Stimulated activated CD8-positive, alpha-beta memory T cell treated with anti-CD3 and anti-CD28 coated beads, Interleukin-12 subunit alpha, Interleukin-12 subunit beta, amount 100 ng/mL, for 4 hours (primary cell): Measurements from ENCODE around the gene MAPT.

ENCODE experiments used
- DNase-seq: peaks from one replicate; pipeline ENCODE4 v3.0.0-alpha.2; 2020; ENCODE audit warnings: low read depth

The MAPT gene

DNA sequence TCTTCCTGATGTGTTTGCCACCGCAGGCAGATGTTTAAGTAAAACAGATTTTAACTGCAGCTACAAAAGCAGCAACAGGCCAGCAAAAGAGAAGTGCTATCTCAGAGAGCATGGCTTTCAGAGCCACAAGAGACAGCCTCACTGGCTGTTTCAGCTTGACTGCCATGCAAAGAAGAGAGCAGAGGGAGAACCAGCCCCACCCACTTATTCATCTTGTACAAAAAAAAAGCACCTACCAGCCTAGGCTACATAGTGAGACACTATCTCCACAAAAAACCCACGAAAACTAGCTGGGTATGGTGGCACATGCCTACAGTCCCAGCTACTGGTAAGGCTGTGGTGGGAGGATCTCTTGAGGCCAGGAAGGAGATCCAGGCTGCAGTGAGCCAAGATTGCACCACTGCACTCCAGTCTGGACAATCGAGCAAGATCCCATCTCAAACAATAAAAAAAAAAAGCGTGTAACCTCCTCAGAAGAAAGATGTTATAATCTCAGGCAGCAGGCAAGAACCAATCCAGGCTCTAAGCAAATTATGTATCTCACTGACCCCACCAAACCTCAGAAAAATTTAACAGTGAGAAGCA is 134.7 kb downstream of the MAPT start:
- DNase-seq: no peak

DNA sequence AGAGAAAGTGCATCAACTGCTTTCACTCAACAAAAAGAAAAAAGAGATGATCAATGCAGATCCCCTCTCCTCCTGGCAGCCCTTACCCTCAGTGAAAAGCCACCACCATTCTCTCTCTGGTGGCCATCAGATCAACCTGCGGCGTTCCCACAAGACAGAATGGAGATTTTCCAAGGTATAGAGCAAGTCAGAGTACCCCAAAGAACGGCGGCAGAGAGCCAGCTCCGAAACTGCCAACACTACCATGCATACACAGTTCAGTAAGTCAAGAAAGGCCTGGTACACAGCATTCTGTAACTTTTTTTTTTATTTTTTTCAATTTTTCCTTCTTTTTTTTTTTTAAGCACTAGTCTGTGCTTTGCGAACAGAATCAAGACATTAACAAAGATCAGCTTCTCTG is 135.3 kb downstream of the MAPT start:
- no peak for DNase-seq

DNA sequence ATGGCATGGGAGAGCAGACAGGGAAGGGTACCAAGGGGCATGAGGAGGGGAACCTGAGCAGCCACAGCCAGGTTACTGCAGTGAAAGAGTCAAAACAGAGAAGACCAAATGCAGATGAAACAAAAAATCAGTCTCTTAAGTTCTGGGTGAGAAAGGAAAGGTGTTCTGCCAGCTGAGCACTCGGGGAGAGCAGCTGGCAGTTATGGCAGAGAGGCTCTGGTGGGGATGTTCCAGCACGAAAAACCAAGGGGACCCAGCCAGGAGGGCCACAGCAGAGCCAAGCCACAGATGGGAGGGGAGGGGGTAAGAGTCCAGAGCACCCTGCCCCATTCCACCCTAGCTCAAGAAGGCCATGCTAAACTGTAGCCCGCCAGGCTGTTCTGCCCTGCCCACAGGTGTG is 136.4 kb downstream of the MAPT start:
- no peak for DNase-seq

DNA sequence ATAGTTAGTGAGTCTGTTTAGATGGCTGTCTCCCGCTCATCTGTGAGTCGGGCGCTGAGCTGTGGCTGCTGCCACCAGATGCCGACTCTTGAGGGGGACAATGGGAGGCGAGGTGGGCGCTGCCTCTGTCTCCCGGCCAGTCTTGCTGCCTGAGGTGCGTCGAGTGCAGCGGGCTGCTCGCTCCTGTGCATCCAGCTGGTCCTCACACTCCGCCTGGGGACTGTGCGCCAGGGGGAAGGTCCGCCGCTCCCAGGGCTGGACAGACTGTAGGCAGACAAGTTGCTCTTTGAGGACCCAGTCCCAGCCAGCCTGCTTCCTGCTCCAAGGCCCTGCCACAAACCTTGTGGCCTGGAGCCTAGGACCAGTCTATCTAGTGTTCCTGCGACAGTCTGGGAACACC is 137.1 kb downstream of the MAPT start:
- DNase-seq: no peak

DNA sequence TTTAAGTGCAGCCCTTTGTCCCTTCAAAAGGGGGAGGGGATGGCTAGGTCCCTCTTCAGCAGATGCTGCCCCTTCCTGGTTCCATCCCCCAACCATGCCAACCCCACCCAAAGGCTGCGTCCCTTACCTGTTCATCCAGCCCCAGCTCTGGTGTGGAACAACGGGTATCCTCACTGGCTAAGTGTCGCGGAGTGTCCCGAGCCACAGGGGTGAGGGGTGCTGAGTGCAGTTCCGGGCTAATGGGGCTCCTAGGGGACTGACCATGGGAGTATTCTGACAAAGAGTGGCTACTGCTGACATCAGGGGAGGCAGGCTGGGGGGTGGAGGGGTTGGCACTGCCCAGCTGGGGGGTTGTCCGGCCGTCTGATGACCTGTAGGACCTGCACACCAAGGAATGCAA is 137.6 kb downstream of the MAPT start:
- DNase-seq: no peak

DNA sequence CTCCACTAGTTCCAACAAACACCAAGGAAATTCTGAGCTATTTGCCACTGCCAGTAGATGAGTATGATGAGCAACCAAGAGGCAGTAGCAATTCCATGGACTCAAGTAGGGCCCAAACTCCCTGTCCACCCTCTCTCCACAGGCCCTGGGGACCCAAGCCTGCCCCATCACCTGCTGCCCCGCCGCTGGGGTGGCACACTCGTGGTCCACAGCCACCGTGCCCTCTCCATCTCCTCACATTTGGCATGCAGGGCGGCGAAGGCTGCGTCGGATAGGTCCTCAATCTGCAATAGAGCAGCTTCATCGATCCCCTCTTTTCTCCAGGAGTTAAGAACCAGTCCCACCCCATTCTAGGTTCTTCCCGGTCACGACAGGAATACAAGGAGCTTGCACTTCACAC is 138.6 kb downstream of the MAPT start:
- no peak for DNase-seq

DNA sequence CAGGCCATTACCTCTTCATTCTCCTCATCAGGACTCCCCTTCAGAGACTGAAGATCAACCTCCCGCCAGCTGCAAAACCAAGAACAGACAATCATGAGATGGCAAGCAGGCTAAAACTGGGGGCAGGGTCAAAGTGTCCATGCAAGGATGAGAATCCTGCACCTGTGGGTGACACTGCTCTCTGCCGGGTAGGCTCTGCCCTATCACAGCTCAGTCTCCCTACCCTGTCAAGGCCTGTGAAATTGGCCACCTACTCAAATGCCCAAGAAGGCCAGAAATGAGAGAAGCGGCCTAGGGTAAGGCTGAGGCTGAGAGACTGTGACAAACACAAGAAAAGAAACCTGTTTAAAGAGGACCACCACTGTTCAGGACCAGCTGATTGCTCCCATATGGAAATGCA is 139.0 kb downstream of the MAPT start:
- DNase-seq: no peak

DNA sequence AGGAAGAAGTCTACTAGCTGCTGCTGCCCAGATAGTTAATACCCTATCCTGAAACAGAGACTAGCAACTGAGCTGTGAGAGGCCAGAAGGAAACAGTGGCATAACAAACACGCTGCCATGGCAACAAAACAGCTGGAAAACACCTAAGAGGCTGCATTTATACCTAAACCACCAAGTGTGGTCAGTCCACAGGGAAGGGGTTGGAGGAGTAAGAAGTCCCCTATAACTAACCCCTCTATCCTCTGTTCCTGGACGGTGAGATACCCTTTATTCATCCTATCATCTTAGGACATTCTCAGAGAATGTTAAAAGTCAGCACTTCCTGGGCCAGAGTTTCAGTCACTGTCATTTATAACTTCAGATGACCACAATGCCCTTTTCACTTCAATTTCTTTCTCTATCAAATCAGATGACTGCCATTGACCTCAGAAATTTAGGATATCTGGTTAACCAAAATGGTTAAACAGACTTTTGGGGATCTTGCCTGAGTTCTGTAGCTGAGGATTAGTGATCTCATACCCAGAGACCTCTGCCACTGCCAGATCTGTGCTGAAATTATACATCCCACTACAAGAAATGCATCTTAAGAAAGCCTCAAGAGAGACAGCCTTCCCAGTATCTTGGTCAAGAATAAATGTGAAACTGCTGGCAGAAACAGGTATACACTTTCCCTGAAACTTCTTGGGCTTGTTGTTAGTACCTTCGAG is 140.9 kb downstream of the MAPT start:
- no peak for DNase-seq

DNA sequence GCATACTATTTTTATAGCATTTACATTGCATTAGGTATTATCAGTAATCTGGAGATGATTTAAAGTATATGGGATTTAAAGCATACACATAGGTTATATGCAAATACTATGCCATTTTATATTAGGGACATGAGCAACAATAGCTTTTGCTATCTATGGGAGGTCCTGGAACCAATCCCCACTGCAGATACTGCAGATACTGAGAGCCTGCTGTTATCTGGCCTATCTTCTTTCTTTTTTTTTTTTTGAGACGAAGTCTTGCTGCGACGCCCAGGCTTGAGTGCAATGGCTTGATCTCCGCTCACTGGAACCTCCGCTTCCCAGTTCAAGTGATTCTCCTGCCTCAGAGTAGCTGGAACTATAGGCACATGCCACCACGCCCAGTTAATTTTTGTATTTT is 142.1 kb downstream of the MAPT start:
- DNase-seq: no peak

DNA sequence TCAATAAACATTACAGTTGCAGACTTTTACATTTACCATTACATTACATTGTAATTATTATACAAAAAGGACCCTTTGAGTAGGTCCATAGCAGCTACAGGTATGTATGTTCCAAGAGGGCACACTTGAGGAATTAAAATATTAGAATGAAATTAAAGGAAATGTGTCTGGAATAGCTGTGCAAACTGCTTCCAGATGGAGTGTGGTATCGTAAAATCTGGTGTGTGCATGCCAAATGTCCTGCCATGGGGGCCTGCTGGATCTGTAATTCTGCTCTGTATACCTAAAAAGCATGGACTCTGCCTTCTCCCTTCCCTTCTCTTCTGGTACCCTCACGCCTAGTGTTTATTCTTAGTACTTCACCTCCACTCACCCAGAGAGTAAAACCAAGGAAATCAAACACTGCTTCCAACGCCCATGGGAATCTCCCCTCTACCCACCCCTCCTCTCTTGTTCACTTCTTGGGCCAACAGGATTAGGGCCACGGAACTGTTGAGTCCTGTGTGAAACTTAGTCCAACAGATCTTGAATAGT is 143.4 kb downstream of the MAPT start:
- no peak for DNase-seq

DNA sequence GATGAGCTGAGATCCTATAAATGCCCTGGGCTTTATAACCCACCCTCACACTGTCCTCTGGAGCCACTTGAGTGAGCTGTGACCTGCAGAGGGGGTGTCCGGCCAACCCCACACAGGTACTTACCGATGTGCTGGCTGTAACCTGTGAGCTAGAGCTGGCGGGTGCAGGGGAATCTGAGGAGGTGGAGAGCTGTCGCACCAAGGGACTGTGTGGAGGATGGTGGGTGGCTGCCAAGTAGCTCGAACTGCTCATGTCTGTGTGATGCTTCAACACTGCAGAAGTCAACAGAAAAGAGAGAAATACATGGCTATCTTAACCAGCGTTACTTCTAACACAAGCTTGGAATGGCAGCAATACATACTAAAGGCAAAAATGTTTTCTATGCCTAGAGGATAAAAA is 144.1 kb downstream of the MAPT start:
- DNase-seq: no peak

DNA sequence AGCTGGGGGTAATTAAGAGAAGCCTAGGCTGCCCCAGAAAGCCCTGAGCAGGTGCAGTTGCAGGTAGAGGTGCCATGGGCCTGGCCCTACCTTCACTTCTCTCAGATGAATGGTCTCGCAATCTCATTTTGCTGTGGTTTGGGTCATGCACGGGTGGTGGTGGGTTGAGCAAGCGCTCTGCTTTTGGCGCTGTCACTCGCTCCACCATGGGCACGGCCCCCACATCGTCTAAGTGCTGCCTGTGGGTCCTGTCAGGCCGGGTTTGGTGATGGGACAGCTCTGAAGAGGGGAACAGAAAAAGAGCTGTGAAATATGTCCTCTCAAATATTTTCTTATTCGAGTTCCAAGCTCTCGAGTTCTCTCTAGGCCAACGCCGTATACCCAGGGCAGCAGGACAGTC is 144.6 kb downstream of the MAPT start:
- DNase-seq: no peak

DNA sequence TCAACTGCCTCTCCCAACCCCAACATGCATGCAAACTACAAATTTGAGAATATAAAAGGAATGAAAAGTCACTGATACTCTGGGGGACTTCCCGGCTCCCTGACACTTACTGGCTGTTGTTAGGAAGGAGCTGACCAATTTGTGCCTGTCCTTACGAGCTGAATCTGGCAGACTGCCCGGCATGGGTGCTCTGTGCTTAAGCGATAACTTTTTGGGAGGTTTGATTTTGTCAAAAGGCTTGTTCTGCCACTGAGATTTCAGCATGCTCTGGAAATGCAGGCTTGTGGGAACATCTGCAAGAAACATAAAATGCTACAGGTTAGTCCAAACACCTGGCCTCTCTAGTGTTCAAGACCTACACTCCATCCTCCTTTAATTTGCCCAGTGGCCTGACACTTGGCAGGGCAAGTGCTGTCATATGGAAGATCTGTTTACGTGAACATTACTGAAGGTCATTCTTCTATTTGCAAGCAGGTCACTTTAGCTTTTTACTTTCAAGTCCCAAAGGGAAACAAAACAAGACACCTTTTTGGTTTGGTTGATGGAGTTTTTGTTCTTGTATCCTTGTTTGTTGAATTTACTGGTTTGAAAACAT is 145.3 kb downstream of the MAPT start:
- DNase-seq: no peak

DNA sequence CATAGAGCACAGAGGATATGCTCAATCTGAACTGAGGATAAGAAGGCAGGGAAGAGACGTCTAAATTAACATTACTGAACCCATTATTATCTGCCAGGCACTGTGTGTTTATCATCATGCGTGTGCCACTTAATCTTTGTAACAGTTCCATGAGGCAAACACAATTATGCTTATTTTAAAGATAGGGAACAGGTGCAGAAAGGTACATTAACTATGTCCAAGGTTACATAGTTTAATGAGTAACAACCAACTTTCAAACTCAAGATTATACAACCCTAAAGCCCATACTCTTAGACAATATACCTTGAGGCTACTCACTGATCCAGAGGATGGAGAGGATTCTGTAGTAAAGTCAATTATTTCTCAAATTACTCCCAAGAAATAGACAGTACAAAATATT is 147.9 kb downstream of the MAPT start:
- no peak for DNase-seq

DNA sequence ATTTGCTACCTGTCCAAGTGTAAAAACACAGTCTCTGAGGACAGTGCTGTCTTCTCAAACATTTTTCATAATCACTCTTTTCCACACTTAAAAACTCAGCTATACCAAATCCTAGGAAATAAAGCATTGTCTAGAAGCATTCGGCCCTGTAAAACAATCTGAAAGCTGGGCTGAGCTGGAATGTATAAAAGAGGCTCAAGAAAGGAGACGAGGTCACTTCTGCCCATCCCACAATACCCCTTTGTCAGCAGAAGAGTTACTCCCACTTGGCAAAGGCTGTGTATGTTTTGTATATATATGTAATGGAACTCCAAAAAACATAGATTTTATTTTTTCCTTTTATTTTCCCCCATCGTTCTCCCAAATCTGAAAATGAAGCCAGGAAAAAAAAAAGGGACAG is 148.6 kb downstream of the MAPT start:
- no peak for DNase-seq

DNA sequence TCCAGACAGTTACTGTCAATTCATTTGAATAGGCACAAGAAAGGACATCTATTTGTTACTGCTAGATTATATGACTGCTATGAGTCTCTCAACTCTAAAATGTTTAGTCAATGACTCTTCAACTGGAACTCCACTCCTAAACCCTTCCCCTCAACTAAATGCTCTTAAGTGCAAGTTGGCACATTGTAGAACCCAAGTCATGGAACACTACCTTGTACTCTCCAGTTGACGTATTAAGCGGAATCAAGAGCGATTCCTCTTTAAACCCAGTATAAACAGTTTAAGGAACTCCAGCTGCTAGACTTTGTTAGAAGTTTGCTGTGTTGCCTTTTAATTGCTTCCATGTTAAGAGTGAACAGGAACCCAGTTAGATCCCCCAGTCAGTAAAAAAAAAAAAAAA is 149.3 kb downstream of the MAPT start:
- DNase-seq: no peak

DNA sequence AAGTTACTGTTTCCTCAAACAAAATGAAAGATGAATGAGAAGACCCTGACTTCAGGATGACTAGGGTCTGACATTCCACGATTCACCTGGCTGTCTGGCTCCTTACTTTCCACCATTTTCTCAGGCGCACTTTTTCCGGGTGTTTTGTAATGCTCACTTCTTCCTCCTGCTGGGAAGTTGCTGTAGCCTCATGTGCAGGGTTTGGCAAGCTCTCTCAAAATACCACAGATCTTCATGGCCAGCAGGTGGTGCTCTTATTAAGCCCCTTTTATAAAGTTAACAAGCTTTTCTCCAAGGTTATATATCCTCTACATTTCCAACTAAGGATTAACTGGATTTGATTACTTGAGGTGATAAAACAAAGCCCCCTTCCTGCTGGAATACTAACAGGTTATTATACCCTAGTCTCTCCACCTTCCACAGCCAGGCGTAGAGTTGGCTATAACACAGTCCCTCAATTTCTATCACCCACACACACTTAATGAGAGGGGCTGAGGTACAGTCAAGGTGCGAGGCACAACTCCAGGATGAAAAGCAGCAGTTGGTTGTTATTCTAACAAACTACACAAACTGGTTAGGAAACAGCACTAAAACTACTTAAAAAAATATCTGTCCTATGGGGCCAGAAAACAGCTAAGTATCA is 150.1 kb downstream of the MAPT start:
- no peak for DNase-seq

DNA sequence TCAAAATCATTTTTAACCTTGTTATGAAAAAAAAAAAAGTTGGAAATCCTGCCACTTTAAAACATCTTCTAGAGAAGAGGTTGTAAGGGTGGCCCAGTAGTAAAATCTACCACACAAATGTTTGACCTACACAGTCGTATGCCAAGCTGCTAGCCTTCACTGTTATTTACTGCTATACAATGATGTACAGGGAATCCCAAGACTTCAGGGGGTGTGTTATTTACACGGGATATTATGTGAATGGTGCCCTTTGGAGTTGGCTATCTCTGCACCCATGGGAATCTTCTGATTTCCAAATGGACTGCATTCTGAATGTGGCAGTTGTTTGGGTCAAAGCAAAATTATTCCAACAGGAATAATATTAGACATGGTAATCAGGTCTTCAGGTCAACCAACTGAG is 150.6 kb downstream of the MAPT start:
- DNase-seq: no peak

DNA sequence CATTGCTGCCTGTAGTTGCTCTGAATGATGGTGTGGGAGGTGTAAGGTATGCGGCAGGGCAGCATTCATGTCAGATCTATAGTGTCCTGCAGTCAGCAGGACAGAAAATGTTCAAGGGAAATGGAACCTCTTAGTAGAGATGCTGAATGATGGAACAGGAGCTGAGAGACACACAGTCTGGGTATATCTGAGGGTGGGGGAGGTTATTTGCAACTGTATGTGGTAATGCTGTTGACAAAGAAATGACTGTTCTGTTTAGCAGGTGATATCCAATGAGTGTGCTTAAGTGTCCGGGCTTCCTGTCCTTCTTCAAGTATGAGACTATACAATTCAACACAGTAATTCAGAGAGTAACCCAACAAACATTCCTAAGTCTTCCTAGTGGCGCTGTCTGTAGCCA is 151.3 kb downstream of the MAPT start:
- DNase-seq: no peak

DNA sequence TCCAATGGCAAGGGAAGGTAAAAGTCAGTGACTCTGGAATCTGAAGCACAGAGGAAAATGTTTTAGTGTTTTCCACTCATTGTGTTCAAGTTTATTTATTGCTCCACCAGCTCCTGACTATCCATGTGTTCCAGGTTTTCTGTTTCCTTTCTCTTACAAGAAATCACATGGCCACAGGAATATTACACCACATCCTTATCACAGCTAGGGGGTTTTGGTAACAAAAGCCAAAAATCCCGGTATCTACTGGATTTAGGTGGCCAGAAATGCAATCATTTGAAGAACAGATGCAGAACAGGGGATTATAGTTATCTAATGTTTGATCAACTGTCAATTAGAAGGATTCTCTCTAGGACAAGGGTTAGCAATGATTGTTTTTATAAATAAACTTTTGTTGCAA is 152.6 kb downstream of the MAPT start:
- no peak for DNase-seq

DNA sequence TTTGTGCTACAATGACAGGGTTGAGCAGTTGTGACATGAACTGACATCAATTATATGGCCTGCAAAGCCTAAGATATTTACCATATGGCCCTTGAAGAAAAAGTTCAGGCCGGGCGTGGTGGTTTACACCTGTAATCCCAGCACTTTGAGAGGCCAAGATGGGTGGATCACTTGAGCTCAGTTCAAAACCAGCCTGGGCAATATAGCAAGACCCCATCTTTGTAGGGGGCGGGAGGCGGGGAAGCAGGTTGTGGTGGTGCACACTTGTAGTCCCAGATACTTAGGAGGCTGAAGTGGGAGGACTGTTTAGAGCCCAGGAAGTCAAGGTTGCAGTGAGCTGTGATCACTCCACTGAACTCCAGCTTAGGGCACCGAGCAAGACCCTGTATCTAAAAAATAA is 153.0 kb downstream of the MAPT start:
- no peak for DNase-seq

DNA sequence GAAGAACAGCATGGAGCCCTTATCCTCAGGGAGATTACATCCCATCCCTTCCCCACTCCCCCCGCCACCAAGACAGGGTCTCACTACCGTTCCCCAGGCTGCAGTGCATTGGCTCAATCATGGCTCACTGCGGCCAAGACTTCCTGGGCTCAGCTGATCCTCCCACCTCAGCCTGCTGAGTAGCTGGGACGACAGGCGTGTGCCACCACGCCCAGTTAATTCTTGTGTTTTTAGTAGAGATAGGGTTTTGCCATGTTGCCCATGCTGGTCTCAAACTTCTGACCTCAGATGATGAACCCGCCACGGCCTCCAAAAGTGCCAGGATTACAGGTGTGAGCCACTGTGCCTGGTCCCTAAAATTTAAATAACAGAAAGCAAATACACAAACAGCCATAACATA is 153.5 kb downstream of the MAPT start:
- no peak for DNase-seq

DNA sequence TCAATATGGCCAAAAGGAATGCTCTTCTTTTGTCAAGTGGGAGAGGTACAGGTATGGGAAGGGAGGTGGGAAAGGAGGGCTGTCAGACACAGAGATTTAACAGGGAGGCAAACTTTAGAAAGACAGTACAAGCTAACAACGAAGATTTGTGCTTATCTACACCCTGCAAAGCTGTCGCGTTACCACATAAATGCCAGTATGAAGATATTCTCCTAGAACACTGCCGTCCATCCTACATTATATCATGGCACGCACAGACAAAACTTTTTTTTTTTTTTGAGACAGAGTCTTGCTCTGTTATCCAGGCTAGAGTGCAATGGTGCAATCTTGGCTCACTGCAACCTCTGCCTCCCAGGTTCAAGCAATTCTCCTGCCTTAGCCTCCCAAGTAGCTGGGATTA is 155.3 kb downstream of the MAPT start:
- DNase-seq: no peak
